GM18867 (cell line): ENCODE results near the gene PTPRD.

Source experiments
- ATAC-seq: cut with Tn5 transposase; IDR thresholded peaks from one replicate; pipeline ENCODE4 v1.9.1; 2021; ENCODE audit warnings: mild to moderate bottlenecking, moderate library complexity; ENCODE audit not compliant: unreplicated experiment

Gene PTPRD

GRCh38 chr9:9790216-9790872, 822.5 kb downstream of the PTPRD start:
- peak; percentile 75 for ATAC-seq

GRCh38 chr9:9783711-9784110, 829.1 kb downstream of the PTPRD start:
- no peak for ATAC-seq

- ATAC-seq: no peak
These were observed 829.6 kb downstream of the PTPRD start for GRCh38 chr9:9783211-9783610.

- no peak for ATAC-seq
These were observed 834.5 kb downstream of the PTPRD start for GRCh38 chr9:9778293-9778692.

DNA sequence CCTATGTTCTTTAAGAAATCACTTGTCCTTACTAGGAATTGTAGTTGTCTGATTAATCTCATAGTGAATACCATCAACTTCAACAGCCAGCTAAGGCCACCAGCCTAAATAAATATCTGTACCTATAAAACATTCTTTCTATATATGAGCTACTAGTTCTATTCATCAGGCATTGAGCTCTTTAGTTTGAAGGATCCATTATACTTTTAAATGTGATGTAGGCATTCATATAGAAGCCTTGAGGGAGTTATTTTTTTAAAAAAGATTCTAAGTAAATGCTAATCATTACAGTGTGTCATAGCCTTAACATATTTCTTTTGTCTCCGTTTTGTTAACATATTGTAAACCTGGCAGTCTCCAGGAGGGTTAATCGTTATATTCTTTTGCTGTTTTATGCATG, 838.3 kb downstream of the PTPRD start:
- ATAC-seq: no peak

DNA sequence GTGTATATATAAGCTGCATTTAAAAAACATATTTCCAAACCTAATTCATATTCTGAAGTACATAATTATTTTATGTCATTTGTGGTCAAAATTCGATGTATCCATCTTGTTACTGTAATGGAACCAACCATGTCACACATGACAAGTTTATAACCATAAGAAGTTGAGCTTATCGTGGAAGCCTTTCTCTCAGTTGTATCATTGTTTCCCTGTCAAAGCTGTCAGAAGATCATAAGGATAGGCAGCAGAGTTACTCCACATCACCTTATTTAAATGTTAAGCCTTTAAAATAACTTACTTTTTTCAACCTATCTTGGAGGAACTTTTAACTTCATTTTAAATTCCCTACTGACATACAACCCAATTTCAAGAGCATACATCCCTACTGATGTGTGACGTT, 841.5 kb downstream of the PTPRD start:
- ATAC-seq: no peak

- no peak for ATAC-seq
These were observed 848.0 kb downstream of the PTPRD start for GRCh38 chr9:9764821-9765220.

DNA sequence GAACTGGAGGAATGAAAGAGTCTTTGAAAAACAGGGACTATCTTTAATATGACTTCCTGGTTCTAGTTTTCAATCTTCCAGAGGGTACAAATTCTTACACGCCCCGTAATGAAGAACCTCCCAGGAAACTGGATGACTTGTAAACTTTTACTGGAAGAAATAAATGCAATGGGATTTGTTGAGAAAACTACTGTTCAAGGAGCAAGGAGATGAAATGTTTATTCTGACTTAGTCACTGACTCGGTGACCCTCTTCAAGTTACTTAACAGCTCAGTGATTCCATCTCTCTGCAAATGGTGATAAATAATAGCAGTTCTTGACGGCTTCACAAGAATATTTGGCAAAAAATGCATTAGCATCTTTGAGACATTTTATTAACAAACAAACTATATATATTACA, 858.6 kb downstream of the PTPRD start:
- no peak for ATAC-seq

- ATAC-seq: no peak
These were observed 859.5 kb downstream of the PTPRD start for GRCh38 chr9:9753266-9753665.

GRCh38 chr9:9752722-9753121, 860.1 kb downstream of the PTPRD start:
- no peak for ATAC-seq

DNA sequence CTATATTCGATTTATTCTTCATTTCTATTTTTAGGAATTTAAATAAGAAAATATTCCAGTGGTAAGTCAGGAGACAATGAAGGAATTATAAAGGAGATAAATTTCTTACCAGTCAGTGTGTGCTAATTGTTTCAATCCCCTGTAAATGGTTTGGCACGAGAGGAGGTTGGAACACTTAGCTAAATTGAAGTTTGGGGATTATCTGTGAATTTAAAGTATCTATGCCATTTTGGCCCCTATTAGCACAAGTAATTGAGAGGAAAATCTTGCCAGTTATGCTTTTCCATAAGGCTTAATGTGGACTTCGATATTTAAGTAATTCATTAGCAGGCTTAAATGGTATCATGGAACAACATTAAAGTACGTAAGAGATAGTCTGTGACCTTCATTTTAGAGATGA, 860.8 kb downstream of the PTPRD start:
- no peak for ATAC-seq

GRCh38 chr9:9750719-9751118, 862.1 kb downstream of the PTPRD start:
- no peak for ATAC-seq

DNA sequence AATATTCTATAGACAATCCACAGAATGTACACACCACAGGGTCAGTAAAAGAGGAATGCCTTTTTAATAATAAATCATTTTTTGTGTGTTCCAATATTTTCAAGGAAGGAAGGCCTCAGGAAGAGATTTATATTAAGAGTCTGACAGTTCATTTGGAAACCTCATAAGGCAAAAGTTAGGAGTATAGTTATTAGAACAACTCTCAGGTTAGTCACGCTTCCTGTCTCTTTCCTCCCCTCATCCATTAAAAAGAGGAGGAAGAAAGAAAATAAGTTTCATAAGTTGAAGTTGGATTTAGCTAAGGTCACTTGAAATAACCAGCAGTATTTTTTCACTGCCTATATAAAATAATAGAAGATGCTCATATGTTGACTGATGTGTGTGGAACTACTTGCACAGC, 863.2 kb downstream of the PTPRD start:
- no peak for ATAC-seq

DNA sequence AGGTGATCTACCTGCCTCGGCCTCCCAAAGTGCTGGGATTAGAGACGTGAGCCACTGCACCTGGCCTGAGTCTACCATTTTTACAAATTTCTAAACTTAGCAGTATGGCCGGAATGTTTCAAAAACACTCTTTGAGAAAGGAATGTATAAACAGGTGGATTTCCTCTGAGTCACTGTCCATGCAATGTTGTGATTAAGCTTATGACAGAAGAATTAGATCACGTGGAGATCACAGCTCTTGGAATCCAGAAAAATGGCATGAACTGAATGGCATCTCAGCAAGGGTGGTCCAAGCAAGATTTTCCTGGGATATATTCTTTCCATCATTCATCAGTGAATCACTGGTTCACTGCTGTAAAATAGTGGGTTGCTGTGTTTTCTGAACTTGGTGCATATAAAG, 865.0 kb downstream of the PTPRD start:
- ATAC-seq: no peak

DNA sequence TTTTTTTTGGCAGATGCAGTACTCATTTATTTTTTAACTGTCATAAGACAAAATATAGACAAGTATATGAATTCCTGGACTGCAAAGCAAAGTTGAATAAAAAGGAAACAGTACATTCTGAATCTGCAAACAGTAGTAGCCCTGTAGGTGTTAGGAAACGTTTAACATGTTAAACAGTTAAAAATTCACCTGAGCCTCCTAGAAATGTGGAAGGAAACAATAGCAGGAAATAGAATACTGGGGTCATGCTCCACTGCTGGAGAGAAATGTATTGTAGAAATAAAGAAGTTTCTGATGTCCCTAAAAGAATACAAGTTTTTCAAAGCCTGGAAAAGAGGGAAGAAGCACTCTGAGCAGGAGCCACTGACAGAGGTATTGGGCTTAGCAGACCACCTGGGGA, 866.0 kb downstream of the PTPRD start:
- no peak for ATAC-seq

GRCh38 chr9:9743822-9744221, 869.0 kb downstream of the PTPRD start:
- no peak for ATAC-seq

DNA sequence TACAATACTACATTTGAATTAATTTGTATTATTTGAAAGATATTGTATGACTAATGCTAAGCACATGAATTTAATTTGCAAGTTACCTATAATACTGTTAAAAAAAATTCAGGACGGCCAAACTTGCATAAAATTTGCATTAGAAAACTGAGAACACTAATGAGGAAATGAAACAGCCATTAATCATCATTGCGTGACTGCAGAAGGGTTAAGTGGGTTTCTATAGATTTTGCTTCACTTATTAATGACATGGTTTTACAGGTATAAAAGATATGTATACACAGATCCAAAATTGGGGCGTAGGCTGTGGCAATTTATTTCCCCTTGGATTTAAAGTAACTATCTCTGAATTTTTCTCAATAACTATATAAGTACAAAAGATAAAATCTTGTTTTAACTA, 882.6 kb downstream of the PTPRD start:
- ATAC-seq: peak; percentile 59

- no peak for ATAC-seq
These were observed 883.7 kb downstream of the PTPRD start for GRCh38 chr9:9729082-9729481.

GRCh38 chr9:9719373-9720112, 893.3 kb downstream of the PTPRD start:
- no peak for ATAC-seq

DNA sequence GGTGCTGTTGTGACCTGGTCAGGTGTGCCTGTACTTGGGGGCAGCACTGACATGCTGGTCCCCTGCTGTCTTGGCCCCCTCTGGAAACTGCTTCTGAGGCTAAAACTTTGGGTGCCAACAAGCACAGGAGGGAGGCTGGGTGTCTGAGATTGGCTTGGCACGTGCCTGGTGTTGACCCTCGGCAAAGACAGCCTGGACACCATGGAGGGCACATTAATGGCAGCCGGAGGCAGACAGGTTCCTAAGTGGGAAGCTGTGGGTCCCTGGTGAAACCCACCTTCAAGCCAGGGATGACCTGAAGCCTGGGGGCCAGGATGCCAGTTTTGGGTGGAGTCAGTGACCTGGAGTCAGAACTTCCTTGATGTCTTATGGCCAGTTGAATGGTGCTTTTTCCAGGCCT, 894.1 kb downstream of the PTPRD start:
- no peak for ATAC-seq

- ATAC-seq: no peak
These were observed 933.4 kb downstream of the PTPRD start for GRCh38 chr9:9679433-9679832.

GRCh38 chr9:9674461-9674860, 938.3 kb downstream of the PTPRD start:
- no peak for ATAC-seq

GRCh38 chr9:9670454-9670853, 942.3 kb downstream of the PTPRD start:
- no peak for ATAC-seq
